Measurements from ENCODE around the gene RGS12. TPM values are rescaled to one million over a fixed set of nuclear protein-coding genes. Genes with fewer than 3 reads are reported as not detected.

The RGS12 gene
- polyA plus RNA-seq, 3 donors, result 0.75 to 15.3 (median 2.7) TPM

- no peaks in the 10 kb centered on the region for H3K27me3 Mint-ChIP-seq (ENCODE audit: low read depth in 3 of 3)
- no peak for TF ChIP-seq CTCF (IDR thresholded peaks at IDR 0.05)
- H2AFZ ChIP-seq (ENCODE audit: insufficient read depth, low read depth, low read length, poor library complexity, severe bottlenecking), result no peak overlapping the region
- H3K4me1 Mint-ChIP-seq, result peaks cover 5% of the 10 kb centered on the region
- WGBS (ENCODE audit: insufficient coverage), result 98% methylated on average over 7 of the region's 9 CpGs
- H3K9me3 ChIP-seq (replicated peaks in 1 of 2; ENCODE audit: control insufficient read depth in 1 of 2, insufficient read depth in 1 of 2, low read length in 2 of 2), result no peaks in the 10 kb centered on the region
- no peak overlapping the region for H3K27ac Mint-ChIP-seq
- H3K36me3 Mint-ChIP-seq, result peaks cover 37 to 39% of the 10 kb centered on the region in 2 donors
- H3K9ac ChIP-seq (ENCODE audit: insufficient read depth, low read length, poor library complexity, severe bottlenecking), result no peak overlapping the region
- H3K4me2 ChIP-seq (replicated peaks; ENCODE audit: extremely low read depth, low read length, poor library complexity, severe bottlenecking), result no peak overlapping the region
- no peaks in the 10 kb centered on the region for H3K4me1 ChIP-seq (ENCODE audit: control insufficient read depth in 1 of 2, insufficient read depth in 2 of 2, low read length in 2 of 2)
- no peaks in the 10 kb centered on the region for H3K27me3 ChIP-seq (ENCODE audit: control insufficient read depth in 2 of 2, insufficient read depth in 2 of 2, low read length in 2 of 2)
- H3K9me3 Mint-ChIP-seq, result no peaks in the 10 kb centered on the region
- no peaks in the 10 kb centered on the region for H4K20me1 ChIP-seq (ENCODE audit: insufficient read depth, low read length)
- H3K4me3 ChIP-seq (replicated peaks in 1 of 3; ENCODE audit: low read depth in 2 of 3, low read length in 3 of 3), result no peak overlapping the region
- intact Hi-C loops (cut with micrococcal nuclease), result no loop called here
- H3K27ac ChIP-seq (ENCODE audit: low read depth in 1 of 2, low read length in 2 of 2), result no peak overlapping the region
- no peak overlapping the region for H3K4me3 Mint-ChIP-seq
- H3K36me3 ChIP-seq (replicated peaks in 1 of 2; ENCODE audit: control insufficient read depth in 1 of 2, insufficient read depth in 2 of 2, low read length in 2 of 2), result peaks cover 23 to 43% of the 10 kb centered on the region in 2 donors
- H3K79me2 ChIP-seq (ENCODE audit: insufficient read depth, low read length), result no peaks in the 10 kb centered on the region
- DNase-seq, result no peak
Observed at GRCh38 chr4:3244747-3245146, 48.1 kb upstream of the RGS12 start.

GRCh38 chr4:3245676-3246075, 47.1 kb upstream of the RGS12 start:
- no peaks in the 10 kb centered on the region for H3K4me1 ChIP-seq (ENCODE audit: control insufficient read depth in 1 of 2, insufficient read depth in 2 of 2, low read length in 2 of 2)
- no peaks in the 10 kb centered on the region for H3K9me3 ChIP-seq (replicated peaks in 1 of 2; ENCODE audit: control insufficient read depth in 1 of 2, insufficient read depth in 1 of 2, low read length in 2 of 2)
- WGBS (ENCODE audit: insufficient coverage), result 79% methylated on average over 4 of the region's 6 CpGs
- Mint-ChIP-seq H3K36me3 (peaks cover 29 to 30% of the 10 kb centered on the region in 2 donors), H3K4me1 (peaks cover 5% of the 10 kb centered on the region), H3K27me3 (ENCODE audit: low read depth in 3 of 3) (no peaks in the 10 kb centered on the region), H3K4me3 (no peak overlapping the region), H3K27ac (peak overlapping the region in 1 of 7 donors; percentile 59), H3K9me3 (no peaks in the 10 kb centered on the region)
- DNase-seq, result no peak
- H3K79me2 ChIP-seq (ENCODE audit: insufficient read depth, low read length), result no peaks in the 10 kb centered on the region
- no peak overlapping the region for H2AFZ ChIP-seq (ENCODE audit: insufficient read depth, low read depth, low read length, poor library complexity, severe bottlenecking)
- H3K9ac ChIP-seq (ENCODE audit: insufficient read depth, low read length, poor library complexity, severe bottlenecking), result no peak overlapping the region
- no peak for TF ChIP-seq CTCF (IDR thresholded peaks at IDR 0.05)
- no peaks in the 10 kb centered on the region for H3K27me3 ChIP-seq (ENCODE audit: control insufficient read depth in 2 of 2, insufficient read depth in 2 of 2, low read length in 2 of 2)
- H3K36me3 ChIP-seq (replicated peaks in 1 of 2; ENCODE audit: control insufficient read depth in 1 of 2, insufficient read depth in 2 of 2, low read length in 2 of 2), result peaks cover 13 to 34% of the 10 kb centered on the region in 2 donors
- intact Hi-C loops (cut with micrococcal nuclease), result no loop called here
- H3K4me3 ChIP-seq (replicated peaks in 1 of 3; ENCODE audit: low read depth in 2 of 3, low read length in 3 of 3), result no peak overlapping the region
- no peak overlapping the region for H3K4me2 ChIP-seq (replicated peaks; ENCODE audit: extremely low read depth, low read length, poor library complexity, severe bottlenecking)
- no peak overlapping the region for H3K27ac ChIP-seq (ENCODE audit: low read depth in 1 of 2, low read length in 2 of 2)
- no peaks in the 10 kb centered on the region for H4K20me1 ChIP-seq (ENCODE audit: insufficient read depth, low read length)
